Measurements from ENCODE around the gene ANP32A.

The ANP32A gene

GRCh38 chr15:68817304-68818065 is 3.2 kb downstream of the ANP32A start:
- TF ChIP-seq CTCF (IDR thresholded peaks at IDR 0.05; ENCODE audit: insufficient read depth, low read length, missing control alignments) = no peak
- no peak for DNase-seq (ENCODE audit: low read depth, low spot score)
- ChIA-PET CTCF (interaction anchor here (1.0 to 1.8 kb wide), 6 partner anchors 13 to 268 kb away, joined by 3 to 5 read pairs (median 4); no protein-coding TSS in a partner anchor), POLR2A (interaction anchor here (0.6 to 1.5 kb wide), 2 partner anchors 22 kb away, joined by 3 read pairs; no protein-coding TSS in a partner anchor)
- peak overlapping the region; percentile 95 for H3K4me3 ChIP-seq (ENCODE audit: low read depth, low read length)

GRCh38 chr15:68816795-68817303 is 3.8 kb downstream of the ANP32A start:
- no peak for DNase-seq (ENCODE audit: low read depth, low spot score)
- peak overlapping the region; percentile 95 for H3K4me3 ChIP-seq (ENCODE audit: low read depth, low read length)
- POLR2A ChIA-PET = interaction anchor here (1.5 kb wide), 1 partner anchor 21 kb away, joined by 3 read pairs; no protein-coding TSS in a partner anchor
- CTCF ChIA-PET = interaction anchor here (1.0 to 1.8 kb wide), 6 partner anchors 12 to 267 kb away, joined by 3 to 5 read pairs (median 4); no protein-coding TSS in a partner anchor
- no peak for TF ChIP-seq CTCF (IDR thresholded peaks at IDR 0.05; ENCODE audit: insufficient read depth, low read length, missing control alignments)

DNA sequence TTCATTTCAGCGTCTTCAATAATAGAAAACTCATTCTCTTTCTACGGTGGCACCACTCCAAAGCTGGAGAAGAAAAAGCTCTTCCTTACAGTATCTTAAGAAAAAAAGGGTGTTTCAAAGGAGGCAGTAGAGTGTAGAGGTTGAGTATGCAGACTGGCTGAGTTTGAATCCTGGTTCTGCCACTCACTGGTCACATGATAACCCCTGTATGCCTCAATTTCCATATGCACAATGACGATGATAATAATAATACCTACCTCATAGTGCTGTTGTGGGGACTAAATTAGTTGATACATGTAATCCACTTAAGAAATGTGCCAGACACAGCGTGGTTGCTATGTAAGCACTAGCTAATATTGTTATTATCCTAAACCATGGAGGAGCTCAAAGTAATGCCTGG is 4.5 kb downstream of the ANP32A start:
- no peak for TF ChIP-seq CTCF (IDR thresholded peaks at IDR 0.05; ENCODE audit: insufficient read depth, low read length, missing control alignments)
- POLR2A ChIA-PET = interaction anchor here (0.9 to 1.5 kb wide), 2 partner anchors 9 to 21 kb away, joined by 3 to 4 read pairs; no protein-coding TSS in a partner anchor
- H3K4me3 ChIP-seq (ENCODE audit: low read depth, low read length) = no peak overlapping the region; the same call in 1 of the 2 replicates
- CTCF ChIA-PET = interaction anchor here (1.3 to 1.8 kb wide), 3 partner anchors 22 to 61 kb away, joined by 3 to 5 read pairs (median 4); no protein-coding TSS in a partner anchor
- no peak for DNase-seq (ENCODE audit: low read depth, low spot score)

GRCh38 chr15:68815598-68815997 is 5.1 kb downstream of the ANP32A start:
- ChIA-PET POLR2A (interaction anchor here (0.6 to 0.9 kb wide), 2 partner anchors 8 to 18 kb away, joined by 3 to 4 read pairs; no protein-coding TSS in a partner anchor), CTCF (interaction anchor here (1.5 kb wide), 1 partner anchor 262 kb away, joined by 4 read pairs; no protein-coding TSS in a partner anchor)
- no peak for TF ChIP-seq CTCF (IDR thresholded peaks at IDR 0.05; ENCODE audit: insufficient read depth, low read length, missing control alignments)
- no peak overlapping the region for H3K4me3 ChIP-seq (ENCODE audit: low read depth, low read length)
- DNase-seq (ENCODE audit: low read depth, low spot score) = no peak

DNA sequence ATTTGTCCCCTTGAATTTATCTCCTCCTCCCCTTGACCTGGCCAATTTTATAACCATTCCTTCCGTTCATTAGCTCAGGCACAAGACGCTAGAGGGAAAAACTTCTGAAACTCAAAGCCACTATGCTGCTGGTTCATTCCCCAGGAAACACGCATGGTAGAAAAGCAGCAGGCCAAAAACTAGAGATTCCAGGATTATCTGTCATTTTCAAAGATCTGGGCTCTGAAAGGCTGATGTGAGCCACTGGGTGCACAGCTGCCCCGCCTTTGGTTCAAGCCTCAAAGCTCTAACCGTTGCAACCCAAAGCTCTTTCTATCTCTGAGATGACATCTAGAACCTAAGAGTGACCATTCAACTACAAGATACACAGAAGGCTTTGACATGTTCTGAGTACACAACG is 6.1 kb downstream of the ANP32A start:
- ChIA-PET CTCF (interaction anchor here (1.5 kb wide), 1 partner anchor 261 kb away, joined by 4 read pairs; no protein-coding TSS in a partner anchor), POLR2A (no interaction called here)
- DNase-seq (ENCODE audit: low read depth, low spot score) = no peak
- no peak overlapping the region for H3K4me3 ChIP-seq (ENCODE audit: low read depth, low read length)
- no peak for TF ChIP-seq CTCF (IDR thresholded peaks at IDR 0.05; ENCODE audit: insufficient read depth, low read length, missing control alignments)
